HEK293 (cell line): ENCODE data around the gene HMGCS1.

ENCODE experiments used
- CTCF ChIA-PET: fragments of 350-600 bp; formaldehyde crosslinking; extraction: SDS; loops from one replicate; lab custom pipeline; 2021; ENCODE audit warnings: antibody characterized with exemption; lab: Yijun Ruan, JAX
- POLR2A ChIA-PET: fragments of 300-600 bp; formaldehyde crosslinking; extraction: SDS; loops from one replicate; lab custom pipeline; 2020; ENCODE audit warnings: antibody characterized with exemption, inconsistent platforms; lab: Yijun Ruan, JAX
- H3K27ac ChIP-seq: fragments of 200-500 bp; sonication (Bioruptor generic); 2 replicates; pipeline ENCODE4 v1.5.1; 2014; ENCODE audit warnings: low read depth, low read length, control low read depth, inconsistent platforms; ENCODE audit errors: extremely low read depth
- H3K36me3 ChIP-seq, 2 experiments: fragments of 200-500 bp in 1 of 2; sonication (Bioruptor generic) in 1 of 2; 1 replicate in 1 of 2; 2 replicates in 1 of 2; pipeline ENCODE4 v1.5.1; 2014 to 2017; ENCODE audit warnings: inconsistent platforms in 2 of 2, low read length in 2 of 2; ENCODE audit not compliant: control insufficient read depth in 2 of 2, insufficient read depth in 1 of 2
- H3K4me1 ChIP-seq: fragments of 200-500 bp; sonication (Bioruptor generic); 2 replicates; pipeline ENCODE4 v1.5.1; 2014; ENCODE audit warnings: mild to moderate bottlenecking, low read length, inconsistent platforms; ENCODE audit not compliant: control insufficient read depth, insufficient read depth
- H3K4me3 ChIP-seq: 2 replicates; pipeline ENCODE4 v1.5.1; 2011; ENCODE audit warnings: low read depth, mild to moderate bottlenecking, control low read depth, low read length, moderate library complexity
- H3K9me3 ChIP-seq: fragments of 200-500 bp; sonication (Bioruptor generic); 2 replicates; pipeline ENCODE4 v1.5.1; 2014; ENCODE audit warnings: low read depth, low read length, inconsistent platforms; ENCODE audit not compliant: control insufficient read depth, insufficient read depth
- HOXC10 ChIP-seq: sonication (generic); formaldehyde crosslinking; IDR thresholded peaks from 2 replicates; pipeline ENCODE4 v1.8.1; 2023; ENCODE audit warnings: mild to moderate bottlenecking, missing genetic modification reagents
- KLF16 ChIP-seq: fragments of 450-650 bp; formaldehyde crosslinking; IDR thresholded peaks from 2 replicates; pipeline ENCODE4 v1.5.1; 2017; ENCODE audit warnings: missing biosample characterization, missing genetic modification characterization
- KLF7 ChIP-seq: fragments of 450-650 bp; formaldehyde crosslinking; IDR thresholded peaks from 2 replicates; pipeline ENCODE4 v1.5.1; 2016; ENCODE audit warnings: missing biosample characterization, missing genetic modification characterization, borderline replicate concordance
- MYNN ChIP-seq: fragments of 450-650 bp; formaldehyde crosslinking; IDR thresholded peaks from 2 replicates; pipeline ENCODE4 v1.5.1; 2016; ENCODE audit warnings: missing biosample characterization, missing genetic modification characterization, borderline replicate concordance
- MZF1 ChIP-seq: fragments of 450-650 bp; formaldehyde crosslinking; IDR thresholded peaks from 2 replicates; pipeline ENCODE4 v1.5.1; 2017; ENCODE audit warnings: missing biosample characterization, missing genetic modification characterization, borderline replicate concordance
- REST ChIP-seq: fragments of 450-650 bp; formaldehyde crosslinking; IDR thresholded peaks from 2 replicates; pipeline ENCODE4 v1.5.1; 2016; ENCODE audit warnings: missing biosample characterization, missing genetic modification characterization
- SP2 ChIP-seq: fragments of 450-650 bp; formaldehyde crosslinking; IDR thresholded peaks from 2 replicates; pipeline ENCODE4 v1.5.1; 2016; ENCODE audit warnings: missing biosample characterization, missing genetic modification characterization
- TCF7L2 ChIP-seq: IDR thresholded peaks from 2 replicates; pipeline ENCODE4 v1.6.1; 2011; ENCODE audit warnings: low read depth, mild to moderate bottlenecking, inconsistent platforms, low read length, moderate library complexity, borderline replicate concordance
- WT1 ChIP-seq: fragments of 450-650 bp; formaldehyde crosslinking; IDR thresholded peaks from 2 replicates; pipeline ENCODE4 v1.5.1; 2016; ENCODE audit warnings: missing biosample characterization, missing genetic modification characterization
- YY2 ChIP-seq: fragments of 450-650 bp; formaldehyde crosslinking; IDR thresholded peaks from 2 replicates; pipeline ENCODE4 v1.5.1; 2016; ENCODE audit warnings: missing biosample characterization, missing genetic modification characterization
- ZNF140 ChIP-seq: fragments of 450-650 bp; formaldehyde crosslinking; IDR thresholded peaks from 2 replicates; pipeline ENCODE4 v1.5.1; 2016; ENCODE audit warnings: missing biosample characterization, missing genetic modification characterization
- ZNF169 ChIP-seq: fragments of 450-650 bp; formaldehyde crosslinking; IDR thresholded peaks from 2 replicates; pipeline ENCODE4 v1.5.1; 2016; ENCODE audit warnings: missing biosample characterization, missing genetic modification characterization
- ZNF214 ChIP-seq: fragments of 450-650 bp; formaldehyde crosslinking; IDR thresholded peaks from 2 replicates; pipeline ENCODE4 v1.5.1; 2017; ENCODE audit warnings: missing biosample characterization, mild to moderate bottlenecking, missing genetic modification characterization, borderline replicate concordance
- ZNF248 ChIP-seq: fragments of 450-650 bp; formaldehyde crosslinking; IDR thresholded peaks from 2 replicates; pipeline ENCODE4 v1.5.1; 2017; ENCODE audit warnings: missing biosample characterization, missing genetic modification characterization
- ZNF350 ChIP-seq: fragments of 450-650 bp; formaldehyde crosslinking; IDR thresholded peaks from 2 replicates; pipeline ENCODE4 v1.5.0; 2017; ENCODE audit warnings: missing biosample characterization, mild to moderate bottlenecking, missing genetic modification characterization
- ZNF37A ChIP-seq: fragments of 450-650 bp; IDR thresholded peaks from 2 replicates; pipeline ENCODE4 v1.5.1; 2018; ENCODE audit warnings: missing biosample characterization, missing genetic modification characterization
- ZNF404 ChIP-seq: fragments of 450-650 bp; formaldehyde crosslinking; IDR thresholded peaks from 2 replicates; pipeline ENCODE4 v1.5.1; 2017; ENCODE audit warnings: missing biosample characterization, missing genetic modification characterization
- ZNF629 ChIP-seq: fragments of 450-650 bp; formaldehyde crosslinking; IDR thresholded peaks from 2 replicates; pipeline ENCODE4 v1.5.1; 2017; ENCODE audit warnings: missing biosample characterization, missing genetic modification characterization
- ZNF707 ChIP-seq: fragments of 450-650 bp; formaldehyde crosslinking; IDR thresholded peaks from 2 replicates; pipeline ENCODE4 v1.5.1; 2016; ENCODE audit warnings: missing biosample characterization, missing genetic modification characterization
- TF ChIP-seq, protein P1 (sequence below): fragments of 450-650 bp; formaldehyde crosslinking; IDR thresholded peaks from 2 replicates; pipeline ENCODE4; 2016; ENCODE audit warnings: missing biosample characterization, missing genetic modification characterization
- TF ChIP-seq, protein P2 (sequence below): fragments of 450-650 bp; formaldehyde crosslinking; IDR thresholded peaks from 2 replicates; pipeline ENCODE4 v1.5.1; 2016; ENCODE audit warnings: missing biosample characterization, missing genetic modification characterization

The HMGCS1 gene

DNA sequence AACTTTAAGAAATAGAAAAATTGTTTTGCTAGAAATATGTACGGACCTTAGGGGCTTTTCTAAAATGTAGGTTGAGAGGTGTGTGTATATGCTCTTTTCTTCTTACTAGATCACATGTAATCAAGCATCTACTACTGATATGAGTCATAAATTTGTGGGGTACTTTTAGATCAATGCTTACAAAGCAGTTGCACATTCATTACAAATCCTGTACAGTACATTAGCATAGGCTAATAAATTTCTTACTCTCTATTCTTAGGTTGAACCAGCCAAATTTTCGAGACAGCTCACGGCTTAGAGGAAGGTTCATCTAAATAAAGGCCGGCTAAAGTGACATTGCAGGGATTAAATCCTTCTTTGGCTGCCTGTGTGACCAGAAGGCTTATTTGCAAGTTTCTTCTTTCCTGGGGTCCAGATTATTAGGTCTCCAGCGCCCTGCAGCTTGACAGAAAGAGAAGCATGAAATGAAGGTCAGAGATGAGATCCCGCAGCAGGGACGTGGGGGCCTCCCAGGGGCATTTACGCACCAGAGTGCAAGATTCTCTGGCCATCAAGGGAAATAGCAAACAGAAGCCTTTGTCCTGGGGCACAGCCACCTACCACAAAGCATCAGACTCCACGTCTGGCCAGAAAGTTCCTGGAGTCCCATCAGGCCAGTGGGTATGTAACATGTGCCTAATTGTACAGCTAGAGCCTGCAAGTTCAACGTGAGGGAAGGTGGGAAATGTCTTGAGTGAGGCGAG is 68.2 kb downstream of the HMGCS1 start:
- H3K9me3 ChIP-seq: no peaks in the 10 kb centered on the region
- H3K27ac ChIP-seq: no peak overlapping the region
- TF ChIP-seq, protein P1, sequence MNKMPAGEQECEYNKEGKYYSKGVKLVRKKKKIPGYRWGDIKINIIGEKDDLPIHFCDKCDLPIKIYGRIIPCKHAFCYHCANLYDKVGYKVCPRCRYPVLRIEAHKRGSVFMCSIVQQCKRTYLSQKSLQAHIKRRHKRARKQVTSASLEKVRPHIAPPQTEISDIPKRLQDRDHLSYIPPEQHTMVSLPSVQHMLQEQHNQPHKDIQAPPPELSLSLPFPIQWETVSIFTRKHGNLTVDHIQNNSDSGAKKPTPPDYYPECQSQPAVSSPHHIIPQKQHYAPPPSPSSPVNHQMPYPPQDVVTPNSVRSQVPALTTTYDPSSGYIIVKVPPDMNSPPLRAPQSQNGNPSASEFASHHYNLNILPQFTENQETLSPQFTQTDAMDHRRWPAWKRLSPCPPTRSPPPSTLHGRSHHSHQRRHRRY: no peak
- TF ChIP-seq ZNF350 (tag by site-specific recombination) (no peak), ZNF707 (no peak), KLF16 (tag by site-specific recombination) (no peak), ZNF404 (tag by site-specific recombination) (no peak), ZNF214 (tag by site-specific recombination) (no peak), REST (tag by site-specific recombination) (no peak)
- H3K36me3 ChIP-seq: no peaks in the 10 kb centered on the region
- POLR2A ChIA-PET: no interaction called here
- no peaks in the 10 kb centered on the region for H3K4me1 ChIP-seq
- CTCF ChIA-PET: interaction anchor here (0.6 kb wide), 1 partner anchor 39 kb away, joined by 3 read pairs; no protein-coding TSS in a partner anchor
- H3K4me3 ChIP-seq: no peak overlapping the region

- no peaks in the 10 kb centered on the region for H3K4me1 ChIP-seq
- ChIA-PET POLR2A (interaction anchor here (0.6 kb wide), 1 partner anchor 175 kb away, joined by 3 read pairs; no protein-coding TSS in a partner anchor), CTCF (interaction anchor here (0.7 to 1.0 kb wide), 2 partner anchors 10 to 146 kb away, joined by 3 to 6 read pairs; no protein-coding TSS in a partner anchor)
- H3K9me3 ChIP-seq: no peaks in the 10 kb centered on the region
- H3K36me3 ChIP-seq: no peaks in the 10 kb centered on the region
- TF ChIP-seq, protein P2, sequence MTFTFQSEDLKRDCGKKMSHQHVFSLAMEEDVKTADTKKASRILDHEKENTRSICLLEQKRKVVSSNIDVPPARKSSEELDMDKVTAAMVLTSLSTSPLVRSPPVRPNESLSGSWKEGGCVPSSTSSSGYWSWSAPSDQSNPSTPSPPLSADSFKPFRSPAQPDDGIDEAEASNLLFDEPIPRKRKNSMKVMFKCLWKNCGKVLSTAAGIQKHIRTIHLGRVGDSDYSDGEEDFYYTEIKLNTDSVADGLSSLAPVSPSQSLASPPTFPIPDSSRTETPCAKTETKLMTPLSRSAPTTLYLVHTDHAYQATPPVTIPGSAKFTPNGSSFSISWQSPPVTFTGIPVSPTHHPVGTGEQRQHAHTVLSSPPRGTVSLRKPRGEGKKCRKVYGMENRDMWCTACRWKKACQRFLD: no peak
- TF ChIP-seq ZNF169 (no peak), TCF7L2 (no peak), KLF7 (tag by site-specific recombination) (no peak), SP2 (tag by site-specific recombination) (no peak), MZF1 (tag by site-specific recombination) (no peak), ZNF629 (tag by site-specific recombination) (no peak), MYNN (tag by site-specific recombination) (no peak), ZNF248 (tag by site-specific recombination) (no peak), ZNF140 (no peak), ZNF37A (tag by site-specific recombination) (no peak), YY2 (tag by site-specific recombination) (no peak), HOXC10 (CRISPR knock-in tag) (no peak), WT1 (tag by site-specific recombination) (no peak)
- no peak overlapping the region for H3K27ac ChIP-seq
- no peak overlapping the region for H3K4me3 ChIP-seq
These were observed 69.9 kb downstream of the HMGCS1 start for GRCh38 chr5:43243270-43243669.
